Measurements from ENCODE around the gene KDM6B.

KDM6B gene

DNA sequence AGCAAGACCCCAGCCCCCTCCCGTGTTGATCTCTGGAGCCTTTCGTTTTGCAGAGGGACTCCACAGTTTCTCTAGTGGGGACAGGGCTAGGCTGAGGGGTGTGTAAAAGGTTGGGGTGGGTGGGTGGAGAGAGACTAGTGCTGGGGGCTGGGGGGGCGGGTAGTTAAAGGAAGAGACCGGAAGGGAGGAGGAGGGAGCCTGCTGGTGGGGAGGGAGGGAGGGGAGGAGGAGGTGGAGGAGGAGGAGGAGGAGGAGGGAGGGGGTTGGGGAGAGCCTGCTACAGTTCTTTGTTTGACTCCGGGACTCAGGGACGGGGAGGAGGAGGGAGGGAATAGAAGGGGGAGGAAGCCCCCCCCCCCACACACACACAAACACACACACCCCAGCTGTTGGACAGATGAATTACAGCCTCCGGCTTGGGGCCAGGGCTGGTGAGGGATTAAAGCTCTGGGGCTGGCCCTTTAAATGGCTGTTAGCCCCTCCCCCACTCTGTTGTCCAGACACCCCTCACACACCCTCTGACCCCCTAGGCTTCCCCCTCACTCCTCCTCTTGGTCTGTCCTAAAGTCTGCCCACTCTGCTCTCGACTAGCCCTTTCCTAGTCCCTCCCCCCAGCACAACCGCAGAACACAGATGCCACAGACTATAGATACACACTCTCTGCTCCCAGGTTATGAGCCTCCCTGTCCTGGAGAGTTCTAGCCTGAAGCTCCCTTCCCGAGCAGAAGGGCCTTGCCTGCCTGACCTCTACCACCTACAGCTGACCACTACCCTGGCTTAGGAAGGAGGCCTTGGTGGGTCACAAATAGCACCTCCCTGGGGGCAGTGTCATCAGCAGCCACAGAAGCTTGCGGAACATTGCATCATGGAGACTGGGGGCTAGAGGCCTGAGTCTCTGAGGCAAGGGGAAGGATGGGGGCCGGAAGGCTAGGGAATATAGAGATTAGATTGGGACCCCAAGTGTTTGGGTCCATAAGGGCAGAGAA lies 4.4 kb downstream of the KDM6B start:
- DNase-seq (ENCODE audit: insufficient read length, low spot score): no peak
- FAIRE-seq: no peak
- TF ChIP-seq, protein P1, sequence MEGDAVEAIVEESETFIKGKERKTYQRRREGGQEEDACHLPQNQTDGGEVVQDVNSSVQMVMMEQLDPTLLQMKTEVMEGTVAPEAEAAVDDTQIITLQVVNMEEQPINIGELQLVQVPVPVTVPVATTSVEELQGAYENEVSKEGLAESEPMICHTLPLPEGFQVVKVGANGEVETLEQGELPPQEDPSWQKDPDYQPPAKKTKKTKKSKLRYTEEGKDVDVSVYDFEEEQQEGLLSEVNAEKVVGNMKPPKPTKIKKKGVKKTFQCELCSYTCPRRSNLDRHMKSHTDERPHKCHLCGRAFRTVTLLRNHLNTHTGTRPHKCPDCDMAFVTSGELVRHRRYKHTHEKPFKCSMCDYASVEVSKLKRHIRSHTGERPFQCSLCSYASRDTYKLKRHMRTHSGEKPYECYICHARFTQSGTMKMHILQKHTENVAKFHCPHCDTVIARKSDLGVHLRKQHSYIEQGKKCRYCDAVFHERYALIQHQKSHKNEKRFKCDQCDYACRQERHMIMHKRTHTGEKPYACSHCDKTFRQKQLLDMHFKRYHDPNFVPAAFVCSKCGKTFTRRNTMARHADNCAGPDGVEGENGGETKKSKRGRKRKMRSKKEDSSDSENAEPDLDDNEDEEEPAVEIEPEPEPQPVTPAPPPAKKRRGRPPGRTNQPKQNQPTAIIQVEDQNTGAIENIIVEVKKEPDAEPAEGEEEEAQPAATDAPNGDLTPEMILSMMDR (IDR thresholded peaks at IDR 0.05; ENCODE audit: insufficient read depth, missing control alignments): no peak

DNA sequence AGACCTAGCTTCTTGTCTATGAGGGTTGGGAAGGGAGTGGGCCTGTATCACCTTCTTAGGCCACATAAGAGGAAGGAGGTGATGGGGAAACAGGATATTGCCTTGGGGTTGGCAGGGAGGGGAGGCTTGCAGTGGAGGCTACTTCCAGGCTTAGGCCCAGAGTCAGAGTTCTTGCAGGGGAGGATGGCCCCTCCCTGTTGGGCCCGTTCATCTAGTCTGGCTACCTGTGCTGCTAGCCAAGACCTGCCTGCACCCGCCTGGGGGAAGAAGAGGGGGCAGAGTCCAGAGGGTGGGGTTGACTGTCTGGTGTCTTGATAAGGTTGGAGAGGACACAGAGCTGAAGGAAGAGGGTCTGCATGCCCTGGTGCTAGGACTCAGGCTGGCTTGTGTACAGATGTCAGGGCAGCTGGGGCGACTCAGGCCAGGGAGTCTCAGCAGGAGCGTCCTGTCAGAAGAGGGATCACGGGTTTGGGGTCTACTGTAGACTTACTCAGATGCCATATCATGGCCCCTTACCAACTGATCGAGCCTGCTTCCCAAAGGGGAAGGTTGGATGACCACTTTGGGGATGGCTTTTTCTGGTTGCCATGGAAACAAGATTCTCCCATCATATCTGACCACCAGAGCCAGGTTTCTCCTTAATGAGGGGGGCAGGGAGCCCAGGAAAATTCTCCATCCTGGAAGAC lies 5.3 kb downstream of the KDM6B start:
- TF ChIP-seq, protein P1 (IDR thresholded peaks at IDR 0.05; ENCODE audit: insufficient read depth, missing control alignments): no peak
- FAIRE-seq: no peak
- no peak for DNase-seq (ENCODE audit: insufficient read length, low spot score)

DNA sequence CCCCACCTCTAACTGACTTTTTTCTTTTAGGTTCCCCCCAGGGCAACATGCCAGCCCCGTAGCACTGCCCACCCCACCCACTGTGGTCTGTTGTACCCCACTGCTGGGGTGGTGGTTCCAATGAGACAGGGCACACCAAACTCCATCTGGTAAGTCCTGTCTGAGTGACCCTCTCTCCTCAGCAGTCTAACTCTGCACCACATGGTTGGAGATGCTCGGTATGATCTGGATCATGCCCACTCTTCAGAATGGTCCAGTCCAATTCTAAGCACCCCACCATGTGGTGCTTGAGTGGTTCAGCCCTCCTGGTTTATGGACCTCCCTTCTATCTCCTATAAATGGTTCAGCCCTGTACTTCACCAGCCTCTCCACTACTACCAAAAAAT lies 5.9 kb downstream of the KDM6B start:
- no peak for DNase-seq (ENCODE audit: insufficient read length, low spot score)
- TF ChIP-seq, protein P1 (IDR thresholded peaks at IDR 0.05; ENCODE audit: insufficient read depth, missing control alignments): no peak
- no peak for FAIRE-seq

DNA sequence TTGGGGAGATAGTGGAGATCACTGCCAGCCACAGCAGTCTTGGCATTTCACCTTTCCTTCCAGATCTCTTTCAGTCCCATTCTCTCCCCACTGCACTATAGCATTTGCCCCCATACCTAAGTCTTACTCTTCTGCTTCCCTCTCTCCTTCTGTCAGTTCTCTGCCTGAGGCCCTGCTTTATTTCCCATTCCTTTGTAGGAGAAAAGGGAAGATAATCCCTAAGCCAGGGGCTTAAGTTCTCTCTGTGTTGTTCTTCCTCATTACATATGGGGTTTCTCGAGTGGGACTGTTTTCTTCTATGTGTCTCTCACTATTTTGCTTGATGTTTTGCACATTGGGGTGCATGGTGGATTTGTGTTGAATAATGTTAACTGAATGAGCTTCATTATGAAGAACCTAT lies 6.4 kb downstream of the KDM6B start:
- FAIRE-seq: no peak

DNA sequence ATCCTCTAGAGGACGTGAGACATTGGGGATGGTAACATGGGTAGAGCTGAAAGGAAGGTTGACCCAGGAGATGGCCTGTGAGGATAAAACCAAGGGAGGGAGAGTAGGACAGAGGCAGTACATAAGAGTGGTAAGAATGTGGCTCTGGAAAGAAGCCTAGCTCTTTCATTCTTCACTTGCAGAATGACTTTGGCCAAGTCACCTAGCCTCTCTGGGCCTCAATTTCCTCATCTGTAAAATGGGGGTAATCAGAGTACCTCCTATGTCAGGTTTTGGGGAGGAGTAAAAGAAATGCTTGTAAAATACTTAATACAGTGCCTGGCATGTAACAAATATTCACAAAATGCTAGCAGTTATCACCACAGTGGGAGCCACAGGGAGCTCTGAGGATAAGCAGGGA lies 6.9 kb downstream of the KDM6B start:
- FAIRE-seq: no peak
- TF ChIP-seq, protein P1 (IDR thresholded peaks at IDR 0.05; ENCODE audit: insufficient read depth, missing control alignments): no peak
- no peak for DNase-seq (ENCODE audit: insufficient read length, low spot score)

More for the DNA sequence above, 6.4 kb downstream of the KDM6B start:
- TF ChIP-seq, protein P1 (IDR thresholded peaks at IDR 0.05; ENCODE audit: insufficient read depth, missing control alignments): no peak
- no peak for DNase-seq (ENCODE audit: insufficient read length, low spot score)

DNA sequence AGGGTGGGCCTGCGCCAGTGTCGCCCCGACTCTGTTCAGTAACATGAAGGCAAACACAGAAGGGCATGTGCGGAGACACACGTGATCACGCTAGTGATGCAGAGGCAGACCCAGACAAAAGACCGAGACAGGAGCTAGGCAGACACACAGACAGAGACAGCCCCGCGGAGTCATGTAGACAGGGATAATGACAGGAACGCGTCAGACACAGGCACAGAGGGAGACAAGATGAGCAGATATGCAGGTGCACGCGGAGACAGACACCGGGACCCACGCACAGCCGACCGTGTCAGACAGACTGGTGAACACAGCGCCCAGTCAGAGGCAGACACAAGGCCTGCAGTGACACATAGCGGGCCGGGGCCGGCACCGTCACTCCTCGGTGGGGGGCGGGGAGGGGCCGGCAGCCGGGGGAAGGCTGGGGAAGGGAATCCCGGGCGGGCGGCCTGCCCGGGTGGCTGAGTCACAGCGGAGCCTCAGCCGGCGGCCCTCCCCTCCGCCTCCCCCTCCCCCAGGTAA lies 7.4 kb downstream of the KDM6B start:
- FAIRE-seq (no peak), DNase-seq (ENCODE audit: insufficient read length, low spot score) (no peak)
- TF ChIP-seq, protein P1 (IDR thresholded peaks at IDR 0.05; ENCODE audit: insufficient read depth, missing control alignments): no peak

All from D721Med (cell line).